EH (cell line): ENCODE data around the gene TTC28.
A peak's percentile ranks its signal among the peaks of the same experiment; 100 is the strongest.

Source experiments
- DNase-seq: peaks from one replicate; pipeline ENCODE4 v3.0.0-alpha.2; 2015; ENCODE audit warnings: low read depth

Gene TTC28

GRCh38 chr22:28002181-28002700 lies 677.4 kb downstream of the TTC28 start:
- DNase-seq: peak; percentile 35

GRCh38 chr22:28001171-28001835 lies 678.3 kb downstream of the TTC28 start:
- no peak for DNase-seq

GRCh38 chr22:28000361-28000760 lies 679.3 kb downstream of the TTC28 start:
- DNase-seq: no peak

GRCh38 chr22:27999876-28000275 lies 679.8 kb downstream of the TTC28 start:
- no peak for DNase-seq

GRCh38 chr22:27998511-27999410 lies 680.9 kb downstream of the TTC28 start:
- no peak for DNase-seq

GRCh38 chr22:27997538-27997937 lies 682.1 kb downstream of the TTC28 start:
- DNase-seq: no peak

- no peak for DNase-seq
Observed at GRCh38 chr22:27996981-27997380, 682.7 kb downstream of the TTC28 start.

- DNase-seq: no peak
Observed at GRCh38 chr22:27996529-27996925, 683.1 kb downstream of the TTC28 start.

GRCh38 chr22:27995801-27996528 lies 683.7 kb downstream of the TTC28 start:
- no peak for DNase-seq

GRCh38 chr22:27994481-27995331 lies 684.9 kb downstream of the TTC28 start:
- no peak for DNase-seq

- DNase-seq: no peak
Observed at GRCh38 chr22:27993774-27994350, 685.8 kb downstream of the TTC28 start.

- no peak for DNase-seq
Observed at GRCh38 chr22:27993201-27993635, 686.4 kb downstream of the TTC28 start.

- no peak for DNase-seq
Observed at GRCh38 chr22:27992294-27993165, 687.1 kb downstream of the TTC28 start.

GRCh38 chr22:27991586-27992293 lies 687.9 kb downstream of the TTC28 start:
- DNase-seq: no peak

GRCh38 chr22:27990879-27991278 lies 688.8 kb downstream of the TTC28 start:
- DNase-seq: peak; percentile 10

GRCh38 chr22:27990451-27990840 lies 689.2 kb downstream of the TTC28 start:
- no peak for DNase-seq

- DNase-seq: no peak
Observed at GRCh38 chr22:27989758-27990450, 689.7 kb downstream of the TTC28 start.

- no peak for DNase-seq
Observed at GRCh38 chr22:27988704-27989103, 690.9 kb downstream of the TTC28 start.

GRCh38 chr22:27987557-27987956 lies 692.1 kb downstream of the TTC28 start:
- DNase-seq: peak; percentile 95
